ENCODE measurements around the gene SESN1.

The SESN1 gene

DNA sequence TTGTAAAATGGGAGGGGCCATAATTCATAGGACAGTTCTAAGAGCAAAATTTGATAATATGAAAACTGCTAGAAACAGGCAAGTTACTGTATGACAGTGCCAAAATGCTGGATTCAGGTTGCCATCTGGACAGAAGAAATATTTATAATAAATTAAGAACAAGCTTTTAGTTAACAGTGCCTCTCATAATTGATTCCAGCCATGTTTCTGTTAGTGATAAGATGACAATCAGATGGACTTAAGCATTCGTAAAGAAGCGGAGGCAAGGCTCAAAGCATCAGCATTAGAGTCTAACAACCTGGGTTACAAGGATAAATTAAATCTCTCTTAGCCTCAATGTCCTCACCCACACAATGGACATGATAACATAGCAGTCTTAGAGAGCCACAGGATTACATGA lies 61.0 kb downstream of the SESN1 start:
- no peaks in the 10 kb centered on the region for H3K9me3 Mint-ChIP-seq
- ATAC-seq (replicated peaks; ENCODE audit: extremely low read depth, poor library complexity, severe bottlenecking) (no peak), DNase-seq (ENCODE audit: low spot score in 2 of 2) (no peak)
- no peaks in the 10 kb centered on the region for H3K27me3 Mint-ChIP-seq
- peaks cover 1% of the 10 kb centered on the region for H3K36me3 Mint-ChIP-seq (ENCODE audit: insufficient read depth)
- peaks cover 56% of the 10 kb centered on the region for H3K4me1 Mint-ChIP-seq
- no peak overlapping the region for H3K4me3 Mint-ChIP-seq
- no peak overlapping the region for H3K27ac Mint-ChIP-seq (ENCODE audit: low read depth)

DNA sequence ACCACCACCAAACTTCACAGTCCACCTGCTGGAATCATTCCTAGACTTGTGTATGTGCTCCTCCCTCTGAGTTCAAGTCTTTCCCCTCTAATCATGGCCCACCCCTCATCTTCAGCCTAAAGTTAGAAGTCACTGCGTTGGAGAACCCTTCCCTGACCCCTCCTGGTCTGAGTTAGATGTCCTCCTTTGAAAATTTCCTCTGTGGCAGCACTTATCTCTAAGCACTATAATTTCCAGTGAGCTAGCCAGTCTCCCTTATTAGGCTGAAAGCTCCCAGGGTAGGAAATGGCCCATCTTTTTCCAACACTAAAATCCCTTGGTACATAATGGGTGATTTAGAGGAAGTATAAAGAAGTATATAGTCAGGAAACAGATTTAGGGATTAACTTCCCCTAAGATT lies 63.2 kb downstream of the SESN1 start:
- peaks cover 44% of the 10 kb centered on the region for H3K4me1 Mint-ChIP-seq
- no peak overlapping the region for H3K4me3 Mint-ChIP-seq
- no peaks in the 10 kb centered on the region for H3K9me3 Mint-ChIP-seq
- no peaks in the 10 kb centered on the region for H3K27me3 Mint-ChIP-seq
- ATAC-seq (replicated peaks; ENCODE audit: extremely low read depth, poor library complexity, severe bottlenecking) (no peak), DNase-seq (ENCODE audit: low spot score in 2 of 2) (no peak)
- no peak overlapping the region for H3K27ac Mint-ChIP-seq (ENCODE audit: low read depth)
- peaks cover 1% of the 10 kb centered on the region for H3K36me3 Mint-ChIP-seq (ENCODE audit: insufficient read depth)

DNA sequence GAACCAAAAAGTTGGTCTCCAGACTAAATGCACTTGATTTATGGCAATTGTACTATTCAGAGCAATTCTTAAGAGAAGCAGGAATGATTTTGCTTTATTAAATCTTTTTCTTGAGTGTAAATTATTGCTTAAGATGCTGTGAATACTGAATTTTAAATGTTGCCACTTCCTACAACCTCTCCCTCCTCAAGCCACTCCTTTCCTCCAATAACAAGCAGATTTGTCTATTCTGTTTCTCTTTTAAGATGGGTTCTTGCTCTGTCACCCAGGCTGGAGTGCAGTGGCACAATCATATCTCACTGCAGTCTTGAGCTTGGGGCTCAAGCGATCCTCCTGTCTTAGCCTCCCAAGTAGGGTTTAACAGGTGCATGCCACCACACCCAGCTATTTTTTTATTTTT lies 65.3 kb downstream of the SESN1 start:
- no peak for DNase-seq (ENCODE audit: low spot score in 2 of 2)
- H3K4me1 Mint-ChIP-seq: peaks cover 47% of the 10 kb centered on the region
- H3K27ac Mint-ChIP-seq (ENCODE audit: low read depth): no peak overlapping the region
- no peak overlapping the region for H3K4me3 Mint-ChIP-seq
- no peaks in the 10 kb centered on the region for H3K27me3 Mint-ChIP-seq
- ATAC-seq (replicated peaks; ENCODE audit: extremely low read depth, poor library complexity, severe bottlenecking): no peak
- peaks cover 1% of the 10 kb centered on the region for H3K36me3 Mint-ChIP-seq (ENCODE audit: insufficient read depth)
- no peaks in the 10 kb centered on the region for H3K9me3 Mint-ChIP-seq

DNA sequence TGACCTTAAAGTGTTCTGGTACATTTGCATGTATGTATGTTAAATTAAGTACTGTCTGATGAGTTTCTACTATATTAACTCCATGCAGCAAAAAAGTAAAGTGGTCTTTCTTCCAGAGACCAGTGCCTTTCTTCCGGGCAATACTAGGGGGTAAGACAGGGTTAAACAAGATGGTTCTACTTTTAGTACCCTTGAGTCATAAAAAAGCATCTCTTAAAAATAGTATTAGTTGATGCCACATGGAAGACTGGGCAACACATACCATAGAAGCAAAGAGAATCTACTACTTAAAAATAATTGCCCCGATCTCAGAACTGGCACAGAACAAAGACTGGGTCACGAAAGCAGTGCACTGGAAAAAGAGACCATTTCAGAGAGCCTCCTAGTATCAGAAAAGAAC lies 66.2 kb downstream of the SESN1 start:
- H3K4me1 Mint-ChIP-seq: peaks cover 47% of the 10 kb centered on the region
- no peak for ATAC-seq (replicated peaks; ENCODE audit: extremely low read depth, poor library complexity, severe bottlenecking)
- H3K27ac Mint-ChIP-seq (ENCODE audit: low read depth): no peak overlapping the region

DNA sequence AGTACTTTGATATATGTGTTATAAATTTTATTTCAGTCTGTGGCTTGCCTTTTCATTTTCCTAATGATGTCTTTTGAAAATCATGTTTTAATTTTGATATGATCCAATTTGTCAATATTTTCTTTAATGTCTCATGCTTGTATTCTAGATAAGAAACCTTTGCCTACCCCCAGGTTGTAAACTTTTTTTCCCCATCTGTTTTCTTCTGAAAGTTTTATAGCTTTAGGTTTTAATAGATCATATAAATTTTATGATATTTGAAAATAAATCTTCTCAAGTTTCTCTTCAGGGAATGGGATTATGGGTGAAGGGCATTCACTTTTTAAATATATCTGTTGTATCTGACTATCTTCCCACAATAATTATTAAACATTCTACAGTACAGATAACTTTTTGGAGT lies 66.7 kb downstream of the SESN1 start:
- H3K27ac Mint-ChIP-seq (ENCODE audit: low read depth): no peak overlapping the region
- H3K4me3 Mint-ChIP-seq: no peak overlapping the region
- peaks cover 1% of the 10 kb centered on the region for H3K36me3 Mint-ChIP-seq (ENCODE audit: insufficient read depth)
- no peaks in the 10 kb centered on the region for H3K27me3 Mint-ChIP-seq
- no peak for ATAC-seq (replicated peaks; ENCODE audit: extremely low read depth, poor library complexity, severe bottlenecking)
- DNase-seq (ENCODE audit: low spot score in 2 of 2): no peak
- H3K4me1 Mint-ChIP-seq: peaks cover 48% of the 10 kb centered on the region
- no peaks in the 10 kb centered on the region for H3K9me3 Mint-ChIP-seq

More for the DNA sequence above, 66.2 kb downstream of the SESN1 start:
- H3K4me3 Mint-ChIP-seq: no peak overlapping the region
- no peaks in the 10 kb centered on the region for H3K27me3 Mint-ChIP-seq
- no peaks in the 10 kb centered on the region for H3K9me3 Mint-ChIP-seq
- H3K36me3 Mint-ChIP-seq (ENCODE audit: insufficient read depth): peaks cover 1% of the 10 kb centered on the region
- DNase-seq (ENCODE audit: low spot score in 2 of 2): no peak

DNA sequence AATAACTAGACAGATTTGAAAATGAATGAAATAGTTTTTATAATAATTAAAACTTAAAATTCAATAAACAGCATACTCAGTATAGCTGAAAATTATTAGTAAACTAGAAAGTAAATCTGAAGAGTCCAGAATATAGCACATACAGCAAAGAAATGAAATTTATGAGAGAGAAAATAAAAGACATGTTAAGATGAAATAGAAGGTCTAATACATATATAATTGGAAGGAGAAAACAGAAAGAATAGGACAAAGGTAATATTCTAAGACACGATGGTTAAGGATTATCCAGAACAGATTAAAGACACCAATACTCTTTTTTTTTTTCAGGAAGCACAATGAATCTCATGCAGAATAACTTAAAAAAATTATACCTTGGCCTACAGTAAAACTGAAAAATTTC lies 69.0 kb downstream of the SESN1 start:
- Mint-ChIP-seq H3K4me3 (no peak overlapping the region), H3K36me3 (ENCODE audit: insufficient read depth) (peaks cover 1% of the 10 kb centered on the region)

DNA sequence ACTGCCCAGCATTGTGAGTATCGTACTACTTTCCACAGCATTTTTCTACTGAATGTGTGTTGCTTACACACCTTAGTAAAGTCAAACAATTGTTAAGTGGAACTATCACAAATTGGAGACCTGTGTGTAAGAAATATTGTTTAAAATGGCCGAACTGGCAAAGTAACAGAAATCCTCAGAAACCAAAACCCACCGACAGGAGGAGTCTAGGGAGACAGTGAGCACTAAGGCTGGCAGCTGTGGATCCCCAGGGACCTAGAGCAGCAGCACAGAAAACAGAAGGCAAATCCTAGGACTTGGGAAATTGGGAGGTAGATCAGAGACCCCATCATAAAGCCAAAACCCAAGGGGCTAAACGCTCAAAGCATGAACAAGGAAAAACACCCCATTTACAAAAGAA lies 69.9 kb downstream of the SESN1 start:
- H3K4me3 Mint-ChIP-seq: peak overlapping the region; percentile 42
- H3K27me3 Mint-ChIP-seq: no peaks in the 10 kb centered on the region
- peak overlapping the region; percentile 23 for H3K27ac Mint-ChIP-seq (ENCODE audit: low read depth)
- H3K4me1 Mint-ChIP-seq: peaks cover 34% of the 10 kb centered on the region
- no peak for ATAC-seq (replicated peaks; ENCODE audit: extremely low read depth, poor library complexity, severe bottlenecking)
- DNase-seq (ENCODE audit: low spot score in 2 of 2): no peak
- H3K36me3 Mint-ChIP-seq (ENCODE audit: insufficient read depth): peaks cover 1% of the 10 kb centered on the region
- no peaks in the 10 kb centered on the region for H3K9me3 Mint-ChIP-seq

More for the DNA sequence above, 69.0 kb downstream of the SESN1 start:
- no peaks in the 10 kb centered on the region for H3K27me3 Mint-ChIP-seq
- DNase-seq (ENCODE audit: low spot score in 2 of 2): no peak
- ATAC-seq (replicated peaks; ENCODE audit: extremely low read depth, poor library complexity, severe bottlenecking): no peak
- peaks cover 39% of the 10 kb centered on the region for H3K4me1 Mint-ChIP-seq
- peak overlapping the region; percentile 9 for H3K27ac Mint-ChIP-seq (ENCODE audit: low read depth)
- H3K9me3 Mint-ChIP-seq: no peaks in the 10 kb centered on the region

DNA sequence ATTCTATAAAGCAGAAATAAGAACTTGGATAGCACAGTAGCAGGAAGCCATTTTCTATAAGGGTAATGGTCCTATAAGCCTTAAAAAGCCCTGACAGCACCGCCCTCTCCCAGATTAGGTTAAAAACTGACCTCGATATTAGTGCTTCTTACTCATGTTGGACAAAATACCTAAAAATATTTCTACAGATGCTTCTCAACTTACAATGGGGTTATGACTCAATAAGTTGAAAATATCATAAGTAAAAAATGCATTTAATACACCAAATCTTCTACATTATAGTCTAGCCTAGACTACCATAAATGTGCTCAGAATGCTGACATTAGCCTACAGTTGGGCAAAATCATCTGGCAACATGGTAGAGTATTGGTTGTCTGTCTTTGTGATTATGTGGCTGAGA lies 70.3 kb downstream of the SESN1 start:
- ATAC-seq (replicated peaks; ENCODE audit: extremely low read depth, poor library complexity, severe bottlenecking): no peak
- Mint-ChIP-seq H3K27me3 (no peaks in the 10 kb centered on the region), H3K27ac (ENCODE audit: low read depth) (peak overlapping the region; percentile 23), H3K4me3 (peak overlapping the region; percentile 42), H3K4me1 (peaks cover 30% of the 10 kb centered on the region), H3K9me3 (no peaks in the 10 kb centered on the region), H3K36me3 (ENCODE audit: insufficient read depth) (peaks cover under 1% of the 10 kb centered on the region)
- DNase-seq (ENCODE audit: low spot score in 2 of 2): no peak

DNA sequence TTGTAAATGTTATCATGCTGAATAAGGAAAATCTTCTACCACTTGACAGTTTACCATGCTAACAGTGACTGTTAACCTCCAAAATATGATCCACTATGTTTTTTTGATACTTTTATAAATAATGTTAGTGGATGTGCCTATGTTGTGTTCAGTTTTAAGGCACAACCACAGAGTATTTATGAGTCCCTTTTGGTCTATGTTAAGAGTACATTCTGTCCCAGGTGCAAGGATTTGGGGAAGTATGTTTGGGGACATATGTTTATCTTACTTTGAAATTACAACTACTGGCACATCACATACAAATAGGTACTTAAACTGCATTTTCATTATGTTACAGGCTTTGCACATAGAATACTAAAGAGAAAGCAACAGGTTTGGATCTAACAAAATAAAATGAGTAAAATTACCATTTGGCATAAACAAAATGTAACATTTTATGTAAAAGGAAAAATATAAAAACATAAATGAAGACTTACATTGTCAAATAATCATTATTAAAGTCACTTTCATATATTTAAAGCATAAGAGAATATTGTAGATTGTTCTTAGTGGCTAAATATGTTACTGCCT lies 71.2 kb downstream of the SESN1 start:
- no peaks in the 10 kb centered on the region for H3K36me3 Mint-ChIP-seq (ENCODE audit: insufficient read depth)
- H3K27me3 Mint-ChIP-seq: no peaks in the 10 kb centered on the region
- ATAC-seq (replicated peaks; ENCODE audit: extremely low read depth, poor library complexity, severe bottlenecking) (no peak), DNase-seq (ENCODE audit: low spot score in 2 of 2) (no peak)
- no peak overlapping the region for H3K4me3 Mint-ChIP-seq
- peak overlapping the region; percentile 3 for H3K27ac Mint-ChIP-seq (ENCODE audit: low read depth)
- H3K9me3 Mint-ChIP-seq: no peaks in the 10 kb centered on the region
- peaks cover 34% of the 10 kb centered on the region for H3K4me1 Mint-ChIP-seq

DNA sequence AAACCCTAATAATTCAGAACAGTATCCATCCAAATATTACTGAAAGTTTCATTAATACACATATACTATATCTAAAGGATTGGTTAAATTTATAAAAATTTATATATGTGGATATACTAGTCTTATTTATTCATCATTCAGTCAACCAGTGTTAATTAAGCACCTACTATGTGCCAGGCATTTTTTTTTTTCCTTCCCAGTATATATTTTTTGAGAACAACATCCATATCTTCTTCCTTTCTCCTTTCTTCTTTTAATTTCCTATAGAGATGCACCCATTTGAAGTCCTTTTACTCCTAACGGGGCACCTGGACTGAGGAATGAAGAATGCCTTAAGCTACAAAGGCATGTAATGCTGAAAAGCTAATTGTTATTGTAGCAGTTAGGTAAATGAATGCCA lies 72.8 kb downstream of the SESN1 start:
- no peak overlapping the region for H3K4me3 Mint-ChIP-seq
- ATAC-seq (replicated peaks; ENCODE audit: extremely low read depth, poor library complexity, severe bottlenecking): no peak
- DNase-seq (ENCODE audit: low spot score in 2 of 2): no peak
- no peaks in the 10 kb centered on the region for H3K36me3 Mint-ChIP-seq (ENCODE audit: insufficient read depth)
- no peak overlapping the region for H3K27ac Mint-ChIP-seq (ENCODE audit: low read depth)
- H3K27me3 Mint-ChIP-seq: no peaks in the 10 kb centered on the region
- no peaks in the 10 kb centered on the region for H3K9me3 Mint-ChIP-seq
- peaks cover 34% of the 10 kb centered on the region for H3K4me1 Mint-ChIP-seq

DNA sequence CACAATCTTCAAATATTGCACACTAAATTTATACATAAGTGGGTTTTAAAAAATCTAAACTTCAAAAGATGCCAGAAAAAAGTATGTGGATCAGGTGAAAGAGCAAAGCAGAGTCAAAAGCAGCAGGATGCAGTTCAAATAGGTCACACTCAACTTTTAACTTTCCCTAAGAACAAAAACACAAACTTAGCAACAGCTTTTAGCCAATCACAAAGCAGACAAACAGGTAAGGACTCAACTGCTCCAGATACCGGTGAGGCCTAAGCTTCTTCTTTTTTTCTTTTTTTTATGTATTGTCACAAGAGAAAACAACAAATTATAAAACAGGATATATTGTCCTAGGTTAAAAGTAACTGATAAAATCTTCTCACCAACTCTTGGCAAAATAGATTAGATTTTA lies 74.7 kb downstream of the SESN1 start:
- DNase-seq (ENCODE audit: low spot score in 2 of 2) (no peak), ATAC-seq (replicated peaks; ENCODE audit: extremely low read depth, poor library complexity, severe bottlenecking) (peak; percentile 64)
- Mint-ChIP-seq H3K9me3 (no peaks in the 10 kb centered on the region), H3K27ac (ENCODE audit: low read depth) (peak overlapping the region; percentile 67), H3K4me1 (peaks cover 28% of the 10 kb centered on the region), H3K36me3 (ENCODE audit: insufficient read depth) (no peaks in the 10 kb centered on the region), H3K27me3 (no peaks in the 10 kb centered on the region), H3K4me3 (no peak overlapping the region)

DNA sequence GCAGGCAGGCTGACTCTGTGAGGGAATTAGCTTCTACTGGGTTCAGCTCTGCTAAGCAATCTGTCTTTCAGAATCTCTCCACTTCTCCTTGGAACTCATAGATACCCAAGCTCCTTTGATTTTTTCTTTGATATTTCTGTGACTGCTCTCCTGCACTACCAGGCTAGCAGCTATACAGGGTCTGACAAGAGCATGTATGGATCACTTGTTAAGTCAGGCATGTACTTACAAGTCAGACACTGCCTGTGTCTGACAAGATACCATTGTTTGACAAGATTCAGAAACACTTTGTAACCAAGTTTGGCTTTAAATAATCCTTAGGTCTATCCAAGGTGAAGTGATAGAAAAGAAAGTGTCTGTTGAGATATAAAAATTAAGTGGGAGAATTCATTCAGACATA lies 79.5 kb downstream of the SESN1 start:
- H3K27me3 Mint-ChIP-seq: no peaks in the 10 kb centered on the region
- ATAC-seq (replicated peaks; ENCODE audit: extremely low read depth, poor library complexity, severe bottlenecking) (no peak), DNase-seq (ENCODE audit: low spot score in 2 of 2) (no peak)
- H3K9me3 Mint-ChIP-seq: no peaks in the 10 kb centered on the region
- H3K27ac Mint-ChIP-seq (ENCODE audit: low read depth): no peak overlapping the region
- peaks cover under 1% of the 10 kb centered on the region for H3K36me3 Mint-ChIP-seq (ENCODE audit: insufficient read depth)
- H3K4me1 Mint-ChIP-seq: peaks cover 38% of the 10 kb centered on the region
- H3K4me3 Mint-ChIP-seq: no peak overlapping the region

DNA sequence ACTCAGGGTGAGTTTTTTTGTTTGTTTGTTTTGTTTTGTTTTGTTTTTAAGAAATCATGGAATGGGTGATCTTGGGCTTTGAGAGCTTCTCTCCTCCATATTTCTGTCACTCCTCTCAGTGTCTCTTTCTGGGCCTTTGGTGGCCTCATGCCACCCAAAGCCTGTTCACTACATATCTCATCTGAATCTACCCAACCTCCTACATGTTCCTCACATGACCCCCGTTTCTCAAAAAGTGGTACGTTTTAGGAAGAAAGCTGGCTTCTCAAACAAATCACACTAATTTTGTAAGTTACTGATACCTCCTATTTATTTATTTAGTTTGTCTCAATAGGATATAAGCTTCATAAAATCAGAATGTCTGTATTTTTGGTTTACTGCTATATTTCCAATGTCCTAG lies 80.0 kb downstream of the SESN1 start:
- Mint-ChIP-seq H3K27me3 (no peaks in the 10 kb centered on the region), H3K27ac (ENCODE audit: low read depth) (peak overlapping the region; percentile 18), H3K9me3 (no peaks in the 10 kb centered on the region), H3K4me1 (peaks cover 43% of the 10 kb centered on the region), H3K36me3 (ENCODE audit: insufficient read depth) (peaks cover 6% of the 10 kb centered on the region), H3K4me3 (no peak overlapping the region)
- no peak for DNase-seq (ENCODE audit: low spot score in 2 of 2)
- ATAC-seq (replicated peaks; ENCODE audit: extremely low read depth, poor library complexity, severe bottlenecking): no peak

All from central memory CD8-positive, alpha-beta T cell (primary cell).